ENCODE data around the gene WDR45B.

Gene WDR45B

DNA sequence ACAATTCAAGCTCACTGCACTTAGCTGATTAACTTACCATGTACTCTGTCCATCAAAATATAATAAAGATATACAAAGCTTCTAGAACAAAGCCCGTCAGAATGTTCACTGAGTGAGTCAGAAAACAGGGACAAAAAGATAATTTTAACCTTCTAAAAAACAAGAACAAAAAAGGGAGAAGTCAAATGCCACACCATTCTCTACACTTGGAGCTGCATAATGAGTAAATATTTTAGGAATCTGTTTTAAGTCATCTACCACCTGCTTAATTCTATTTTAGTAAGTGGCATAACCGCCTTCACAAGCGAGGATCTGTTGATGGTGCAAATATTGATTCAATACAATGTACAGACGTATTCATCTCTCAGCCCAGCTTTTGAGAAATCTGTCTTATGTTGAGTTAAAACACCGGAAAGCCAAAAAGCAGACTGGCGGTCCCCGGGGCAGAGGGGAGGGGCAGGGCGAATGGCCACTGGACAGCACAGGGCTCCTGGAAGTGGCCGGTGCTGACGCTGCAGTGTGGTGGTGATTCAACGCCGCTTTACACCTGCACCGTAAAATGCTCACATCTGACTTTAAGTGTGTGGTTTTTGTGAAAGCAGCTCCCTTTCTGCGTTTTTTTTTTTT lies 30.1 kb upstream of the WDR45B start:
- no peaks in the 10 kb centered on the region for H3K4me1 ChIP-seq (ENCODE audit: insufficient read depth, poor library complexity, severe bottlenecking)
- H3K9me3 ChIP-seq (ENCODE audit: severe bottlenecking): peaks cover 12% of the 10 kb centered on the region
- no peaks in the 10 kb centered on the region for H3K36me3 ChIP-seq (ENCODE audit: low read depth)
- no peak for ATAC-seq (ENCODE audit: low read depth)
- no peak for DNase-seq (ENCODE audit: low spot score)
- no peak overlapping the region for H3K27ac ChIP-seq (ENCODE audit: poor library complexity, severe bottlenecking)
- H3K4me3 ChIP-seq (ENCODE audit: severe bottlenecking): no peak overlapping the region
- TF ChIP-seq, protein P1, sequence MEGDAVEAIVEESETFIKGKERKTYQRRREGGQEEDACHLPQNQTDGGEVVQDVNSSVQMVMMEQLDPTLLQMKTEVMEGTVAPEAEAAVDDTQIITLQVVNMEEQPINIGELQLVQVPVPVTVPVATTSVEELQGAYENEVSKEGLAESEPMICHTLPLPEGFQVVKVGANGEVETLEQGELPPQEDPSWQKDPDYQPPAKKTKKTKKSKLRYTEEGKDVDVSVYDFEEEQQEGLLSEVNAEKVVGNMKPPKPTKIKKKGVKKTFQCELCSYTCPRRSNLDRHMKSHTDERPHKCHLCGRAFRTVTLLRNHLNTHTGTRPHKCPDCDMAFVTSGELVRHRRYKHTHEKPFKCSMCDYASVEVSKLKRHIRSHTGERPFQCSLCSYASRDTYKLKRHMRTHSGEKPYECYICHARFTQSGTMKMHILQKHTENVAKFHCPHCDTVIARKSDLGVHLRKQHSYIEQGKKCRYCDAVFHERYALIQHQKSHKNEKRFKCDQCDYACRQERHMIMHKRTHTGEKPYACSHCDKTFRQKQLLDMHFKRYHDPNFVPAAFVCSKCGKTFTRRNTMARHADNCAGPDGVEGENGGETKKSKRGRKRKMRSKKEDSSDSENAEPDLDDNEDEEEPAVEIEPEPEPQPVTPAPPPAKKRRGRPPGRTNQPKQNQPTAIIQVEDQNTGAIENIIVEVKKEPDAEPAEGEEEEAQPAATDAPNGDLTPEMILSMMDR (IDR thresholded peaks at IDR 0.05; ENCODE audit: poor library complexity, severe bottlenecking): no peak
- no peaks in the 10 kb centered on the region for H3K27me3 ChIP-seq (ENCODE audit: insufficient read depth, poor library complexity, severe bottlenecking)

DNA sequence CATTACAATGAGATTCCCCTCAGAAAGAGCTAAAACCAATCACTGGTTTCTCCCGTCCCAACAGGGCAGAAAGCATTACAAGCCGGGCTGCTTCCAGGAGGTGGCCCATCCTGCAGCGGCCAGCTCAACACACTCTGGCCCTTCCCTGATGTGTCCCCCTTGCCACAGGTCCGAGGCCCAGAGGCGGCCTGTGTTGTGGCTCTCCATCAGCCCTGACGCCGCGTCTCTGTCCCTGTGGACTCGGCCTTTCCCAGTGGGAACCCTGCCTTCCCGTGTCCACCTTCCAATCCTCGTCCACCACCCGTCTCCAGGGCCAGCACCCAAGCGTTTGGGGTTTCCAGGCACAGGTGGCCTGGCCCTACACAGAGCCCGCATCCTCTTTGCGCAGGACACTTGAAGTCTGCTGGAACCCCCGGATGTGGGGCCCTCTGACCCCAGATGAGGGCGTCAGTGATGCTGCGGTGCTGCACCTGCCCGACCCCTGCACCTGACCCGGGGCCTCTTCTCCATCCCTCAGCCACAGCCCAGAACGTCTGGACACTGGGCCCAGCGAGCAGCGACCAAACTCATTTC lies 29.2 kb upstream of the WDR45B start:
- H3K4me1 ChIP-seq (ENCODE audit: insufficient read depth, poor library complexity, severe bottlenecking): no peaks in the 10 kb centered on the region
- H3K36me3 ChIP-seq (ENCODE audit: low read depth): no peaks in the 10 kb centered on the region
- no peak overlapping the region for H3K4me3 ChIP-seq (ENCODE audit: severe bottlenecking)
- H3K27ac ChIP-seq (ENCODE audit: poor library complexity, severe bottlenecking): no peak overlapping the region
- no peak for DNase-seq (ENCODE audit: low spot score)
- ATAC-seq (ENCODE audit: low read depth): no peak
- no peaks in the 10 kb centered on the region for H3K27me3 ChIP-seq (ENCODE audit: insufficient read depth, poor library complexity, severe bottlenecking)
- TF ChIP-seq, protein P1 (IDR thresholded peaks at IDR 0.05; ENCODE audit: poor library complexity, severe bottlenecking): no peak
- peaks cover 12% of the 10 kb centered on the region for H3K9me3 ChIP-seq (ENCODE audit: severe bottlenecking)

DNA sequence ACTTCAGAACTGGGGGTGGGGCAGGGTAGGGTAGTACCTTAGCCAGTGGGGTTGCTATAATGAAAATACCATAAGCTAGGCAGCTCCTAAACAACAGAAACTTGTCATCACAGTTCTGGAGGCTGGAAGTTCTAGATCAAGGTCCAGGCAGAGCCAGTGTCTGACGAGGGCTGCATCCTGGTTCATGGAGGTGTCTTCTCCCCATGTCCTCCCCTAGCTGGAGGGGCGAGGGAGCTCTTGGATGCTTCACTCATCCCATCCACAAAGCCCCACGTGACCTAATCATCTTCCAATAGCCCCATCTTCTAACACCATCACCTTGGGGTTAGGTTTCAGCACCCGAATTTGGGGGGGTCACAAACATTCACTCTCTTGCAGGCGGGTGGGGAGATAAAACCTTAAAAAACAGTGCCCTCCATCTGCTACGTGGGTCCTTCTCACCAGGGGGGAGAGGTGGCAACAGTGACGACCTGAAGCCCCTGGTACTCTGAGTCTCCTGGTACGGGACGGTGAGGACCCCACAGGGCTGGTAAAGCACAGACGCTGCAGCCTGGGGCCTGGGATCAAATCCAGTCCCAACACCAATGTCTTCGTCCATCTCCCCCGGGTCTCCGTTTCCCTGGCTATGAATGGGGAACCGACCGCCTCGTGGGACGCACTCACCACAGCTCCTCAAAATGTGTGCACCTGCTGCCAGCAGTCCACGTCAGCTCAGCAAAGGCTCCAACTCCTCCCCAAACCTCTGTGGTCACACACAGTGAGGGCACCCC lies 27.4 kb upstream of the WDR45B start:
- DNase-seq (ENCODE audit: low spot score): peak; percentile 45
- TF ChIP-seq, protein P1 (IDR thresholded peaks at IDR 0.05; ENCODE audit: poor library complexity, severe bottlenecking): no peak
- Histone ChIP-seq H3K4me1 (ENCODE audit: insufficient read depth, poor library complexity, severe bottlenecking) (no peaks in the 10 kb centered on the region), H3K27ac (ENCODE audit: poor library complexity, severe bottlenecking) (no peak overlapping the region), H3K4me3 (ENCODE audit: severe bottlenecking) (no peak overlapping the region), H3K27me3 (ENCODE audit: insufficient read depth, poor library complexity, severe bottlenecking) (no peaks in the 10 kb centered on the region), H3K9me3 (ENCODE audit: severe bottlenecking) (no peaks in the 10 kb centered on the region), H3K36me3 (ENCODE audit: low read depth) (no peaks in the 10 kb centered on the region)
- no peak for ATAC-seq (ENCODE audit: low read depth)

DNA sequence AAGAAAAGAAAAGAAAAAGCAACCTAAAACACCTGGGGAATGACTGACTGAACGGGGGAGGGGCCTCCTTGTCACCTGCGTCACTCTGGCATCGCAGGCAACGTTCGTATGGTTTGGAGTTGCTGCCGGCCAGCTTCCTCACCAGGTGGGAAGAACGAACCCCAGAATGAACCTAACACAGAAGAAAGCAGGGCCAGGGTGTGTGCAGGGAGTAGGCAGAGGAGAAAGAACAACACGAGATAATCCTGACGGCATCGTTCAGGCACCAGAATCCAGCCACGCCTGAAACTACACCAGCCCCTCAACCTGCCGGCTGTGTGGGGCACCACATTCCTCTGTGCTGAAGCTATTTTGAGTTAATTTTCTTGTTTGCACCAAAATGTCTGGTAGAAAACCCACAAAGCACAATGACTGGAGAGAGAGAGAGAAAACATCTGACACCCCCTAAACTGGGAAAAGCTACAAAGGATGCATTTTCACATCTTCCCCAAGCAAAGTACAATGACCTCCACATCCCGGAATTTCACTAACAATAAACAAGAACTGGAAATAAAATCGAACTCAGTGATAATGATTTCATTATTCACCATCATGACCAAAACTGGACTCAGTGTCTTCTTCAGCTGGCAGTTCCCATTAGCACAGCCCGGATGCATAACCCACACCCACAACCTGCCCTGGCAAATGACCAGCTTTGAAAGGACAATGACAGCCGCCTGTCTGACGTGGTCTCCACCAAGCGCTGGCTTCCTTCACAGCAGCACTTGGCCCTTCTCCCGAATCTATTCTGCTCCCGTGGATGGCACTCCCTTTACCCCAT lies 26.6 kb upstream of the WDR45B start:
- H3K27me3 ChIP-seq (ENCODE audit: insufficient read depth, poor library complexity, severe bottlenecking): no peaks in the 10 kb centered on the region
- no peaks in the 10 kb centered on the region for H3K4me1 ChIP-seq (ENCODE audit: insufficient read depth, poor library complexity, severe bottlenecking)
- TF ChIP-seq, protein P1 (IDR thresholded peaks at IDR 0.05; ENCODE audit: poor library complexity, severe bottlenecking): no peak
- no peaks in the 10 kb centered on the region for H3K36me3 ChIP-seq (ENCODE audit: low read depth)
- peak; percentile 30 for DNase-seq (ENCODE audit: low spot score)
- no peaks in the 10 kb centered on the region for H3K9me3 ChIP-seq (ENCODE audit: severe bottlenecking)
- no peak overlapping the region for H3K4me3 ChIP-seq (ENCODE audit: severe bottlenecking)
- no peak overlapping the region for H3K27ac ChIP-seq (ENCODE audit: poor library complexity, severe bottlenecking)
- ATAC-seq (ENCODE audit: low read depth): no peak
